Omental fat pad (tissue), 4 donors: ENCODE results near the gene SIRT3. TPM values are rescaled to one million over a fixed set of nuclear protein-coding genes. Genes with fewer than 3 reads are reported as not detected.

Source experiments
- ATAC-seq: fragments of 150-250 bp; one replicate; pipeline ENCODE4 v1.9.1; 2016; ENCODE audit warnings: mild to moderate bottlenecking, moderate library complexity; ENCODE audit not compliant: low FRiP score
- DNase-seq: peaks from one replicate; pipeline ENCODE4 v3.0.0-alpha.2; 2019; ENCODE audit warnings: low spot score
- total RNA-seq, 4 donors: library from RNA; depleted of rRNA; stranded (reverse); fragments of >200 nt; gene quantifications; one replicate each; pipeline ENCODE4 v1.1.0, GENCODE V29; 2016
- TF ChIP-seq, protein P1 (sequence below), 3 donors: fragments of 450-650 bp; IDR thresholded peaks; one replicate each; pipeline ENCODE4 v1.5.1; 2016 to 2017; ENCODE audit warnings: antibody characterized with exemption in 3 of 3, mild to moderate bottlenecking in 3 of 3, moderate library complexity in 2 of 3

The SIRT3 gene
- total RNA-seq, 4 donors from 2014 or later, result 6.8 to 19.2 (median 12.2) TPM

DNA sequence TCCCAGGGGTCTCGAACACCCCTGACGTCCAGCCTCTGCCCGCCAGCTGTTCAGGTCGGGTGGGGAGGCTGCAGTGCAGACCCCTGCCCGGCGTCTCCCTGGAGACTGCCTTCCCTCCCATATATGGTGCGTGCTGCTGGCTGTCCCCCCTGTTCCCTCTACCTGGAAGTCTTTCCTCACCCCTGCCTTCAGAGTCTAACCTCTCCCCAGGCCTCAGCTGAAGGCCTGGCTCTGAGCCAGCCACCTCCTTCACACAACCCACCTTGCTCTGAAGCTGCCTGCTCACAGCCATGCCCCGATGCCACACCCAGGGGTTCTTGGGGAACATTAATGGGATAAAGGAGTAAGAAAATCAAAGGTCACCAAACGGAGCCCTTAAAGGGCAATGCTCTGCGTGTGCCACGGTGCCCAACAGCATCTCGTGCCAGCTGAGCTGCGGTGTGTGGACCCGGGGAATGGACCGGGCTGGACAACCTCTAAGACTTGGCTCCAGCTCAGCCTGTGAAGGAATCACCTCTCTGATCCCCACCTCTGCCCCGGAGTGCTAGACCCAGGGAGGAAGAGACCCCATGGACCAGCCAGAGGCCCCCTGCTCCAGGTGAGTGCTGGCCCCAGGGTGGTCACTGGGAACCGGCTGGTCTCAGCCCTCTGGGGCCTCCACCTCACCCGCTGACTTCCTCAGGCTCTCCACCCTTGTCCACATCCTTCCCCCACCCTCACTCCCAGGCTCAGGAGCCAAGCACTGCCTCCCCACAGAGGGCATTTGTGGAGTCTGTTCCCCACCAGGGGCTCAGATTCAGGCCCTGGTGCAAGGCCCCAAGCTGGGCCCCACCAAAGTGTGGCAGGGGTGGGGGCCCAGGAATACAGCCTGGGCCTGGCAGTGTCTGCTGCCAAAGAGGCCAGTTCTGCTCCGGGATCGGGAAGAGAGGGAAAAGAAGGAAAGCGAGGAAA is 42.1 kb upstream of the SIRT3 start, which contains the start of gene NLRP6:
NLRP6 (plus strand) TSS at position 407 of the 951 bp plus-strand sequence; CDS start at position 570, 163 bp downstream.
- DNase-seq, result no peak
- TF ChIP-seq, protein P1, sequence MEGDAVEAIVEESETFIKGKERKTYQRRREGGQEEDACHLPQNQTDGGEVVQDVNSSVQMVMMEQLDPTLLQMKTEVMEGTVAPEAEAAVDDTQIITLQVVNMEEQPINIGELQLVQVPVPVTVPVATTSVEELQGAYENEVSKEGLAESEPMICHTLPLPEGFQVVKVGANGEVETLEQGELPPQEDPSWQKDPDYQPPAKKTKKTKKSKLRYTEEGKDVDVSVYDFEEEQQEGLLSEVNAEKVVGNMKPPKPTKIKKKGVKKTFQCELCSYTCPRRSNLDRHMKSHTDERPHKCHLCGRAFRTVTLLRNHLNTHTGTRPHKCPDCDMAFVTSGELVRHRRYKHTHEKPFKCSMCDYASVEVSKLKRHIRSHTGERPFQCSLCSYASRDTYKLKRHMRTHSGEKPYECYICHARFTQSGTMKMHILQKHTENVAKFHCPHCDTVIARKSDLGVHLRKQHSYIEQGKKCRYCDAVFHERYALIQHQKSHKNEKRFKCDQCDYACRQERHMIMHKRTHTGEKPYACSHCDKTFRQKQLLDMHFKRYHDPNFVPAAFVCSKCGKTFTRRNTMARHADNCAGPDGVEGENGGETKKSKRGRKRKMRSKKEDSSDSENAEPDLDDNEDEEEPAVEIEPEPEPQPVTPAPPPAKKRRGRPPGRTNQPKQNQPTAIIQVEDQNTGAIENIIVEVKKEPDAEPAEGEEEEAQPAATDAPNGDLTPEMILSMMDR (IDR thresholded peaks at IDR 0.05), result no peak
- ATAC-seq, result no peak

DNA sequence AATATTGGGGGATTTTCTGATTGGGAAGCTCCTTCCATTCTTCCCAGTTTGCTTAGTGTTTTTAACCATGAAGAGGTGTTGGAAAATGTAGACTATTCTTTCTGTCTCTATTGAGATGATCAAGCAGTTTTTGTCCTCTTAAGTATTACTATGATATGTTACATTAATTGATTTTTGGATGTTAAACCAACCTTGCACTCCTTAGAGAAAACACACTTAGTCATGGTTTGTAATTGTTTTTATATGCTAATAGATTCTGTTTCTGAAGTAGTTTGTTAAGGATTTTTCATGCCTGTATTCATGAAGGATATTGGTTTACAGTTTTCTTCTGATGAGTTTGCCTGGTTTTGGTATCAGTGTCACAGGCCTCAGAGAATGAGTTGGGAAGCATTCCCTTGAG is 40.1 kb upstream of the SIRT3 start:
- ATAC-seq (no peak), DNase-seq (no peak)
- TF ChIP-seq, protein P1 (IDR thresholded peaks at IDR 0.05), result no peak

- DNase-seq (no peak), ATAC-seq (no peak)
- TF ChIP-seq, protein P1 (IDR thresholded peaks at IDR 0.05), result no peak
These were observed 36.7 kb upstream of the SIRT3 start for GRCh38 chr11:272931-273198.

- TF ChIP-seq, protein P1 (IDR thresholded peaks at IDR 0.05), result no peak
- ATAC-seq (no peak), DNase-seq (no peak)
These were observed 36.2 kb upstream of the SIRT3 start for GRCh38 chr11:272195-272930.

DNA sequence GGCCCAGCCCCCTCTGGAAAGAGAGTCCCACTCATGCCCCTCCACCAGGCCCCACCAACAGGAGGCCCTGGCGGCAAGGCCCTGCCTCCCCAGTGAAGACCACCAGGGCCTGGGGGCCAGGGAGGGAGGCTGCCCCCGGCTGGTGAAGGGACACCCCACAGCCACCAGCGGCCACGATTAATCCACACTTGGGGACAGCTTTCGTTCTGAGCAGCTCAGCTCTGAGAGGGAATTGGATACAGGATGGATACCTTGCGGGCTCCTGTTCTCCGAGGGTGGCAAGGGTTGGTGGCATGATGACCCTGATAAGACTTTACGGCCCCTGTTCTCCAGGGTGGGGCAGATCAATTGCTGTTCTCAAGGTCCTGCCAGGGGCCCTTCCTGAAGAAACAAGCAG is 35.2 kb upstream of the SIRT3 start:
- no peak for ATAC-seq
- TF ChIP-seq, protein P1 (IDR thresholded peaks at IDR 0.05), result no peak
- no peak for DNase-seq

DNA sequence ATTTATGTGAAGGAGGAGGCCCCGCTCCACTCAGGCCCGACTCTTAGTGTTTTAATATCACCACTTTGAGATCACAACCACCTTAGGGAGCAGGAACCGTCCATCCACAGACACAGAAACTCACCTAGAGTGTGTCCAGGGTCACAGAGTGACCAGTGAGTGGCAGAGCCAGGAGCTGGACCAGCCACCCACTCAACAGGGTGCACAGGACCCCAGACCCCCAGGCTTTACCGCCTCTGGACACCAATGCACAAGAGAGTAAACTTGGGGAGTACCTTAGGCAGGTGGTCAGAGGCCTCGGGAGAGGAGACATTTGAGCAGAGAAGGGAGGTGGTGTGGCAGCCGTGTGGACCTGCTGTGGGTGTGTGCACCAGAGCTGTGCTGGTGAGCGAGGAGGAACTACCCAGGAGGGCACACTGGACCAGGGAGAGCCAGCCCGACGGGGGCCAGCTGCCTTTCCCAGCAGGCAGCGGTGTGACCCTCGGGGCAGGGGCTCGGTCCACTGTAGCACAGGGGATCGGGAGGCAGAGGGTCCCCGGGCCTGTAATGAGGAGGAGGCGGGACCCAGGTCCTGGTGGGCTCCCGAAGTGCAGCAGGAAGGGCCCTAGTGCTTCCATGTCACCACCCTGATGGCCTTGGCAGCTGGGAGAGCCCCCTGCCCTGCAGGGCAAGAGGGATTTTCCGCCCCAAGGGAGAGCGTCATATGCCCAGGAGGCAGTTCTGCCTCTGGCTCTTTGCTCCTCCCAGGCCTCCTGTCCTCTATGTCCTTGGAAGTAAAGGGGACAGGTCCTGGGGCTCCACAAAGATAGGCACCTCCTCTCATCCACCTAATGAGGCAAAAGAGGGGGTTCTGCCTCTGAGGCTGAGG is 34.5 kb upstream of the SIRT3 start:
- ATAC-seq (no peak), DNase-seq (no peak)
- TF ChIP-seq, protein P1 (IDR thresholded peaks at IDR 0.05), result no peak
